GM23248 (cell line): ENCODE measurements around the gene SND1. TPM values are rescaled to one million over a fixed set of nuclear protein-coding genes. Genes with fewer than 3 reads are reported as not detected.

Experiments used
- DNase-seq: peaks from one replicate; pipeline ENCODE4 v3.0.0-alpha.2; 2015
- H2AFZ ChIP-seq: fragments of 200-600 bp; sonication (generic); 2 replicates; pipeline ENCODE4 v1.6.1; 2016; ENCODE audit warnings: antibody characterized with exemption
- H3F3A ChIP-seq: fragments of 200-600 bp; sonication (generic); 2 replicates; pipeline ENCODE4 v1.6.1; 2016; ENCODE audit warnings: mild to moderate bottlenecking, antibody characterized with exemption, mixed run types; ENCODE audit not compliant: insufficient read depth
- H3K27ac ChIP-seq: fragments of 200-600 bp; sonication (generic); 2 replicates; pipeline ENCODE4 v1.5.1; 2016; ENCODE audit warnings: mild to moderate bottlenecking
- H3K27me3 ChIP-seq: fragments of 200-600 bp; sonication (generic); replicated peaks from 2 replicates; pipeline ENCODE4 v1.6.1; 2016; ENCODE audit warnings: mild to moderate bottlenecking; ENCODE audit not compliant: insufficient read depth
- H3K36me3 ChIP-seq: fragments of 200-600 bp; sonication (generic); 2 replicates; pipeline ENCODE4 v1.6.1; 2016; ENCODE audit warnings: low read depth, mild to moderate bottlenecking
- H3K4me1 ChIP-seq: fragments of 200-600 bp; sonication (generic); 2 replicates; pipeline ENCODE4 v1.6.1; 2016; ENCODE audit warnings: mild to moderate bottlenecking; ENCODE audit not compliant: insufficient read depth
- H3K4me2 ChIP-seq: fragments of 200-600 bp; sonication (generic); one replicate; pipeline ENCODE4 v1.6.1; 2016; ENCODE audit warnings: mild to moderate bottlenecking; ENCODE audit not compliant: unreplicated experiment
- H3K4me3 ChIP-seq: fragments of 200-600 bp; sonication (generic); 2 replicates; pipeline ENCODE4 v1.5.1; 2016; ENCODE audit warnings: mild to moderate bottlenecking
- H3K79me2 ChIP-seq: fragments of 200-600 bp; sonication (generic); 2 replicates; pipeline ENCODE4 v1.6.1; 2016; ENCODE audit warnings: mild to moderate bottlenecking; ENCODE audit not compliant: insufficient read depth
- H3K9ac ChIP-seq: fragments of 200-600 bp; sonication (generic); 2 replicates; pipeline ENCODE4 v1.6.1; 2016; ENCODE audit warnings: mild to moderate bottlenecking
- H3K9me2 ChIP-seq: fragments of 200-600 bp; sonication (generic); 2 replicates; pipeline ENCODE4 v1.6.1; 2016; ENCODE audit warnings: mixed run types, mild to moderate bottlenecking, moderate library complexity; ENCODE audit not compliant: insufficient read depth
- H3K9me3 ChIP-seq: fragments of 200-600 bp; sonication (generic); one replicate; pipeline ENCODE4 v1.6.1; 2017; ENCODE audit warnings: low read depth
- H4K20me1 ChIP-seq: fragments of 200-600 bp; sonication (generic); 2 replicates; pipeline ENCODE4 v1.6.0; 2016; ENCODE audit not compliant: insufficient read depth
- EZH2 ChIP-seq: fragments of 200-600 bp; sonication (generic); IDR thresholded peaks from 2 replicates; pipeline ENCODE4 v1.6.1; 2018; ENCODE audit warnings: antibody characterized with exemption, mild to moderate bottlenecking; ENCODE audit not compliant: insufficient read depth, poor library complexity, severe bottlenecking
- EZH2phosphoT487 ChIP-seq: fragments of 200-600 bp; sonication (generic); IDR thresholded peaks from 2 replicates; pipeline ENCODE4 v1.6.1; 2018; ENCODE audit warnings: antibody characterized with exemption, moderate library complexity, mild to moderate bottlenecking, low read depth; ENCODE audit not compliant: insufficient read depth
- WGBS, 2 experiments: methylation state at CpG; one replicate each; pipeline ENCODE4 v1.1.6; 2015 to 2017; ENCODE audit warnings: low lambda C conversion rate in 2 of 2, low coverage in 1 of 2; ENCODE audit errors: missing lambda C conversion rate in 2 of 2; 5-methylcytosine and 5-hydroxymethylcytosine counted together
- in situ Hi-C: fragments of 300-500 bp; cut with MboI; formaldehyde crosslinking; loops from 2 replicates; pipeline ENCODE4 v1.15.0; 2020
- polyA plus RNA-seq: library from polyadenylated mRNA; unstranded; fragments of >200 nt; fragmentation: Nextera tagmentation; extraction: Ambion mirVana; gene quantifications from 2 replicates; pipeline ENCODE4 v1.2.1, GENCODE V29; 2016
- total RNA-seq: library from RNA; depleted of rRNA; stranded (reverse); fragments of >200 nt; shearing (Covaris generic); gene quantifications from 2 replicates; pipeline ENCODE4 v1.2.3, GENCODE V29; 2014

Gene SND1
- total and polyA plus RNA-seq, 2 experiments from 2014 or later = 128 to 184 TPM

DNA sequence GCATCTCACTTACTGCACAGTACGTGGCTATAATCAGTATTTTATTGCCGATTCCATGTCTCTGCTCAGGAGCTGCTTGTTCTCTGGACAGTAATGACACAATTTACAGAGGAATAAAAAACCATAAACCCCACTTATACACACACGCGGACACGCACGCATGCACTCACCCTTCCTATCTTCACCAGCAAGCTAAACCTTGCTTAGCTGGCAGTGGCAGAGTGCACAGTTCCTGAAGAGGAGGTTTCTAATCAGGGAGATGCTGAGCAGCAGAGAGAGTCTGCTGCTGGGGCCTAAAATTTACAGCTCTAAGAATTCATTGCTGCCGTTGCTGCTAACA is 66.3 kb downstream of the SND1 start:
- H3K9ac ChIP-seq = no peak overlapping the region
- peaks cover 98% of the 10 kb centered on the region for H3K79me2 ChIP-seq
- H4K20me1 ChIP-seq = no peaks in the 10 kb centered on the region; the same call in none of the 2 replicates
- H2AFZ ChIP-seq = no peak overlapping the region
- WGBS, 2 experiments = 97 to 100% methylated on average over 7 of the region's 7 CpGs
- no peaks in the 10 kb centered on the region for H3K9me3 ChIP-seq
- H3K4me1 ChIP-seq = peaks cover 8% of the 10 kb centered on the region
- H3F3A ChIP-seq = 0 out of 2 replicates have a peak, but pooled peaks cover 11% of the 10 kb centered on the region
- H3K4me3 ChIP-seq = no peak overlapping the region
- in situ Hi-C loops = no loop called here
- H3K36me3 ChIP-seq = peaks cover 35% of the 10 kb centered on the region
- H3K27ac ChIP-seq = no peak overlapping the region
- H3K27me3 ChIP-seq = no peaks in the 10 kb centered on the region
- H3K9me2 ChIP-seq = no peaks in the 10 kb centered on the region
- no peak for DNase-seq
- H3K4me2 ChIP-seq = no peak overlapping the region
- no peak for TF ChIP-seq EZH2
- TF ChIP-seq EZH2phosphoT487 = no peak

DNA sequence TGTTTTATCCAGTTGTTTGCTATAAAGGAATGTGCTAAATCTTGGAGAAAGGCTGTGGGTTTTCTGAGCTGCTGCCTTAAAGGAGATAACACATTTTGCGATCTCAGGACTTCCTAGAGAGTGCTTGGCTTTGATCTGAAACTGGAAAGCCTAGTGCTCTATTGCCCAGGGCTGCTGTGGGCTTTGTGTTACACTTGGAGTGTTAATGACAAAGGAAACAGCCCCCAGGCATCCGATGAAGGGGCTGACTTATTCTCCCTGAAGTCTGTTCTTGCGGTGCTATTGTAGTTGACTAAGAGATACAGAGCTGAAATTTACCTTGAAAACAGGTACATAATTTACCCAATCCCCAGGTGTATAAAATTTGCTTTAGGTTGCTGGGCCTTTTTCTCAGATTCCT is 74.5 kb downstream of the SND1 start:
- Histone ChIP-seq H3K27me3 (no peaks in the 10 kb centered on the region), H4K20me1 (peaks cover 6% of the 10 kb centered on the region; the same call in 1 of the 2 replicates), H3K9me3 (no peaks in the 10 kb centered on the region), H2AFZ (no peak overlapping the region), H3K9me2 (no peaks in the 10 kb centered on the region), H3K27ac (no peak overlapping the region), H3K4me2 (no peak overlapping the region), H3K9ac (no peak overlapping the region), H3K36me3 (peaks cover 25% of the 10 kb centered on the region), H3F3A (no peaks in the 10 kb centered on the region), H3K4me1 (no peaks in the 10 kb centered on the region), H3K4me3 (no peak overlapping the region), H3K79me2 (peaks cover 95% of the 10 kb centered on the region)
- WGBS, 2 experiments = 94 to 98% methylated on average over 3 of the region's 3 CpGs
- DNase-seq = no peak
- in situ Hi-C loops = loop anchor here (10.0 kb wide), 1 partner anchor 478 kb away; no protein-coding TSS in a partner anchor
- TF ChIP-seq EZH2phosphoT487 = no peak
- TF ChIP-seq EZH2 = no peak

DNA sequence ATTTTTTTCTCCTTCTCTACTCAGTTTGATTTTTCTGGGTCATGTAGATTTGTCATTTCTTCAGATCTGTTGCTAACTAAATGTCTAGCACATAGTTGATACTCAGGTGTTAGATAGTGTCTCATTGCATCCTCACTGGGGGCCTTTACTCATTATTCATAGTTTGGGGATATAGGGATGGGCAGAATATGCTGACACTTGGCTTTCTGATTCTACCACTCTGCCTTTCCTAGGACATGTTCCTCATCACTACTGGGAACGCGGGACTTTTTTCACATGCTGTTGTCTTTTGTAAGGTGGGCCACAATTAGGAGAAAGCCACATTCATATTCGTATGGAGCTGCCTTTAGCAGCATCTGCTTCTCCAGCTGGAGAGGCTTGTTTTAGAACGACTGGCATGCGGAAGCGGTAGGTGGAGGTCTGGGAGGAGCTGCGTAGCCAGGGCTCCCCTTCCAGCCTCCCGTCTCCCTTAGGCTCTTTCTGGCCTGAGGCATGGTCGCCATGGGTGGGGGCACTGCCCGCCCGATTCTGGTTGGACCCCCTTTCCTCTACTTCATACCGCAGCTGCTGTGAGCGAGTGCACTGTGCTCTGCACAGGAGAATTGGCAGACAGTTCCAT is 78.8 kb downstream of the SND1 start:
- Histone ChIP-seq H3K79me2 (peaks cover 95% of the 10 kb centered on the region), H3K4me2 (no peak overlapping the region), H4K20me1 (peaks cover 9% of the 10 kb centered on the region), H3K36me3 (peaks cover 24% of the 10 kb centered on the region; the same call in 1 of the 2 replicates), H3K27ac (no peak overlapping the region), H3K9ac (no peak overlapping the region), H3K4me1 (peaks cover 5% of the 10 kb centered on the region; the same call in 1 of the 2 replicates), H3K4me3 (no peak overlapping the region), H3K9me3 (no peaks in the 10 kb centered on the region), H3F3A (no peaks in the 10 kb centered on the region), H3K27me3 (no peaks in the 10 kb centered on the region), H3K9me2 (no peaks in the 10 kb centered on the region), H2AFZ (no peak overlapping the region)
- TF ChIP-seq EZH2phosphoT487 = no peak
- no peak for TF ChIP-seq EZH2
- in situ Hi-C loops = no loop called here
- WGBS, 2 experiments = 96 to 98% methylated on average over 13 of the region's 13 CpGs
- no peak for DNase-seq

DNA sequence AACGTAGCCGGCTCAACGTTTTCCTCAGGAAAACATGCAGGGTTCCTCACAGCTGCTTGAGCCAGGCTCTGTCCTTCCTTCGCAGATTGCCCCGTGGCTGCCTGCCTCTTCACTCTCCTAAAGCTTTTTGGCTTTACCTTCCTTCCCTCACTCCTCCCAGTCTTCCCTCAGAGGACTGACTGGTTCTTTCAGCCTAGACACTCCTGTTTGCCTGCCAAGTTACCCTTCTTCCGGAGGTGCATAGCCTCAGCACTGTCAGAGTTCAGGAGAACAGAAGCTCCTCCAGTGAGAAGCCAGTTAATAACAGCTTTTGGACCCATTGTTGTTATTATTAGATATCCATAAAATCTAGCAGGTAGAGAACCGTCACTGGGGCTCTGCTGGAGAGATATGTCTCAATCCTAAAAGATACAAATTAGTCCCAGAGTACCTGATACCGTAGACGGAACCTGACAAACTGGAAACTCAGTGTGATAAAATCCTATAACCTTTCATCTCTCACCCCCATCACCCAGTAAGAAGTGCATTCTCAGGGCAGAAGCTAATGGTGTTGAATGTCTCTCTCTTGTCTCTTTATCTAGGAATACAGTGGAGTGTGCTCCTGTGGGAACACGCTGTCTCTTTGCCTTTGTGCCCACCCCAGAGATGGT is 79.6 kb downstream of the SND1 start:
- Histone ChIP-seq H3K4me2 (no peak overlapping the region), H3K79me2 (peaks cover 96% of the 10 kb centered on the region), H3K27me3 (no peaks in the 10 kb centered on the region), H2AFZ (no peak overlapping the region), H3K27ac (no peak overlapping the region), H3K4me3 (no peak overlapping the region), H3K9me3 (no peaks in the 10 kb centered on the region), H3K4me1 (peaks cover 5% of the 10 kb centered on the region; the same call in 1 of the 2 replicates), H3K36me3 (peaks cover 24% of the 10 kb centered on the region; the same call in 1 of the 2 replicates), H4K20me1 (peaks cover 13% of the 10 kb centered on the region), H3F3A (no peaks in the 10 kb centered on the region), H3K9ac (no peak overlapping the region), H3K9me2 (no peaks in the 10 kb centered on the region)
- WGBS, 2 experiments = 89 to 92% methylated on average over 10 of the region's 10 CpGs
- DNase-seq = no peak
- in situ Hi-C loops = no loop called here
- TF ChIP-seq EZH2phosphoT487 (no peak), EZH2 (no peak)
